HG03460 (cell line): ENCODE results near the gene RBKS.
A peak's percentile ranks its signal among the peaks of the same experiment; 100 is the strongest.

Experiments
- ATAC-seq: cut with Tn5 transposase; IDR thresholded peaks from one replicate; pipeline ENCODE4 v1.9.1; 2021; ENCODE audit not compliant: unreplicated experiment

RBKS gene

GRCh38 chr2:27800856-27801255 is 89.3 kb downstream of the RBKS start:
- ATAC-seq: no peak

GRCh38 chr2:27799646-27800010 is 90.6 kb downstream of the RBKS start:
- ATAC-seq: no peak

GRCh38 chr2:27798948-27799645 is 91.1 kb downstream of the RBKS start:
- no peak for ATAC-seq

- no peak for ATAC-seq
Observed at GRCh38 chr2:27798486-27798885, 91.7 kb downstream of the RBKS start.

- ATAC-seq: no peak
Observed at GRCh38 chr2:27797841-27798240, 92.3 kb downstream of the RBKS start.

- ATAC-seq: no peak
Observed at GRCh38 chr2:27796791-27797765, 93.1 kb downstream of the RBKS start.

GRCh38 chr2:27795868-27796277 is 94.3 kb downstream of the RBKS start:
- ATAC-seq: no peak

GRCh38 chr2:27795093-27795834 is 94.9 kb downstream of the RBKS start:
- ATAC-seq: no peak

- ATAC-seq: no peak
Observed at GRCh38 chr2:27792759-27793158, 97.4 kb downstream of the RBKS start.

GRCh38 chr2:27790796-27791195 is 99.4 kb downstream of the RBKS start:
- no peak for ATAC-seq

- no peak for ATAC-seq
Observed at GRCh38 chr2:27782701-27783100, 107.5 kb downstream of the RBKS start.

- no peak for ATAC-seq
Observed at GRCh38 chr2:27781496-27781895, 108.7 kb downstream of the RBKS start.

- ATAC-seq: no peak
Observed at GRCh38 chr2:27779417-27780055, 110.7 kb downstream of the RBKS start.

GRCh38 chr2:27776696-27777095 is 113.5 kb downstream of the RBKS start:
- ATAC-seq: no peak

GRCh38 chr2:27776097-27776496 is 114.1 kb downstream of the RBKS start:
- no peak for ATAC-seq

GRCh38 chr2:27773959-27774358 is 116.2 kb downstream of the RBKS start:
- ATAC-seq: no peak

GRCh38 chr2:27772804-27773203 is 117.4 kb downstream of the RBKS start:
- no peak for ATAC-seq

- peak; percentile 97 for ATAC-seq
Observed at GRCh38 chr2:27771548-27772335, 118.4 kb downstream of the RBKS start, which contains the start of gene MRPL33. TSS of gene MRPL33 (plus strand) at chr2:27771719. CDS start at chr2:27771778, 59 bp downstream.

- ATAC-seq: peak; percentile 8
Observed at GRCh38 chr2:27771202-27771547, 119.0 kb downstream of the RBKS start.

GRCh38 chr2:27766287-27766661 is 123.9 kb downstream of the RBKS start:
- ATAC-seq: no peak
